IMR-90 (cell line): ENCODE measurements around the gene SOWAHC. TPM values are rescaled to one million over a fixed set of nuclear protein-coding genes. Genes with fewer than 3 reads are reported as not detected.

Source experiments
- ATAC-seq: fragments of 200-7000 bp; cut with Tn5 transposase; 2 replicates; pipeline ENCODE4 v1.9.1; 2020; ENCODE audit warnings: low read depth, mild to moderate bottlenecking, moderate library complexity
- BruUV-seq: library from RNA; stranded (reverse); fragments of 400-500 nt; replicated peaks from 2 replicates; lab custom pipeline; 2021; lab: Mats Ljungman, UMichigan
- CTCF ChIA-PET: fragments of 300-600 bp; formaldehyde crosslinking; extraction: SDS; loops from one replicate; lab custom pipeline; 2021; ENCODE audit warnings: antibody characterized with exemption; lab: Yijun Ruan, JAX
- POLR2A ChIA-PET: fragments of 300-600 bp; sonication (Branson Sonifier 250); formaldehyde crosslinking; loops from one replicate; lab custom pipeline; 2022; ENCODE audit warnings: antibody characterized with exemption; ENCODE audit not compliant: unreplicated experiment; lab: Charles Lee
- DNase-seq: peaks from one replicate; pipeline ENCODE4 v3.0.0; 2013
- H2AFZ ChIP-seq: replicated peaks from 2 replicates; pipeline ENCODE3; 2013; ENCODE audit warnings: low read length, mild to moderate bottlenecking; ENCODE audit not compliant: poor library complexity
- H2AK5ac ChIP-seq: 2 replicates; pipeline ENCODE4 v1.6.1; 2013; ENCODE audit warnings: low read depth, low read length, inconsistent platforms
- H2AK9ac ChIP-seq: replicated peaks from 2 replicates; pipeline ENCODE3; 2013; ENCODE audit warnings: mild to moderate bottlenecking, low read depth, low read length, moderate library complexity; ENCODE audit not compliant: poor library complexity
- H2BK120ac ChIP-seq: 2 replicates; pipeline ENCODE4 v1.6.1; 2013; ENCODE audit warnings: low read depth, low read length, inconsistent platforms
- H2BK15ac ChIP-seq: 3 replicates; pipeline ENCODE4 v1.6.1; 2013; ENCODE audit warnings: low read depth, low read length, inconsistent platforms
- H2BK20ac ChIP-seq: 2 replicates; pipeline ENCODE4 v1.6.1; 2013; ENCODE audit warnings: low read depth, mild to moderate bottlenecking, inconsistent platforms, low read length, moderate library complexity
- H2BK5ac ChIP-seq: 2 replicates; pipeline ENCODE4 v1.6.1; 2013; ENCODE audit warnings: mild to moderate bottlenecking, low read depth, low read length, inconsistent platforms; ENCODE audit not compliant: poor library complexity, severe bottlenecking
- H3K14ac ChIP-seq: replicated peaks from 2 replicates; pipeline ENCODE4 v1.6.1; 2013; ENCODE audit warnings: low read depth, low read length, inconsistent platforms
- H3K18ac ChIP-seq: 2 replicates; pipeline ENCODE4 v1.6.1; 2013; ENCODE audit warnings: low read depth, low read length, control low read depth
- H3K23ac ChIP-seq: 2 replicates; pipeline ENCODE4 v1.6.1; 2013; ENCODE audit warnings: low read depth, low read length, inconsistent platforms
- H3K27ac ChIP-seq: 2 replicates; pipeline ENCODE4 v1.5.1; 2013; ENCODE audit warnings: mild to moderate bottlenecking, control low read depth, low read length; ENCODE audit not compliant: insufficient read depth
- H3K27me3 ChIP-seq: 2 replicates; pipeline ENCODE4 v1.6.1; 2013; ENCODE audit warnings: low read length; ENCODE audit not compliant: control insufficient read depth, insufficient read depth
- H3K36me3 ChIP-seq: 2 replicates; pipeline ENCODE4 v1.6.1; 2013; ENCODE audit warnings: low read length, mixed read lengths; ENCODE audit not compliant: control insufficient read depth, insufficient read depth
- H3K4ac ChIP-seq: 2 replicates; pipeline ENCODE4 v1.6.1; 2013; ENCODE audit warnings: low read depth, low read length, inconsistent platforms
- H3K4me1 ChIP-seq: 2 replicates; pipeline ENCODE4 v1.6.1; 2013; ENCODE audit warnings: low read length, mixed read lengths; ENCODE audit not compliant: control insufficient read depth, insufficient read depth
- H3K4me2 ChIP-seq: 2 replicates; pipeline ENCODE4 v1.6.1; 2013; ENCODE audit warnings: low read depth, mild to moderate bottlenecking, control low read depth, low read length, moderate library complexity
- H3K4me3 ChIP-seq: 2 replicates; pipeline ENCODE4 v1.5.1; 2013; ENCODE audit warnings: low read depth, mild to moderate bottlenecking, control low read depth, low read length, moderate library complexity; ENCODE audit not compliant: insufficient read depth
- H3K56ac ChIP-seq: 2 replicates; pipeline ENCODE4 v1.6.1; 2013; ENCODE audit warnings: low read length, inconsistent platforms; ENCODE audit not compliant: insufficient read depth; ENCODE audit errors: extremely low read depth
- H3K79me1 ChIP-seq, 2 experiments: 2 replicates each; pipeline ENCODE4 v1.6.1; 2013; ENCODE audit warnings: low read length in 2 of 2, inconsistent platforms in 1 of 2, low read depth in 1 of 2
- H3K9ac ChIP-seq: 2 replicates; pipeline ENCODE4 v1.6.1; 2013; ENCODE audit warnings: low read depth, low read length, control low read depth
- H3K9me1 ChIP-seq: 2 replicates; pipeline ENCODE4 v1.6.1; 2013; ENCODE audit warnings: low read length, inconsistent platforms; ENCODE audit not compliant: insufficient read depth
- H3K9me3 ChIP-seq: 2 replicates; pipeline ENCODE4 v1.6.1; 2013; ENCODE audit warnings: low read length; ENCODE audit not compliant: control insufficient read depth, insufficient read depth
- H4K20me1 ChIP-seq: 2 replicates; pipeline ENCODE4 v1.6.1; 2013; ENCODE audit warnings: low read length, inconsistent platforms; ENCODE audit not compliant: insufficient read depth
- H4K5ac ChIP-seq: 2 replicates; pipeline ENCODE4 v1.6.1; 2013; ENCODE audit warnings: mild to moderate bottlenecking, low read depth, low read length, control low read depth
- H4K8ac ChIP-seq, 2 experiments: 2 replicates each; pipeline ENCODE4 v1.6.1; 2013; ENCODE audit warnings: low read depth in 2 of 2, low read length in 2 of 2, control low read depth in 1 of 2, inconsistent platforms in 1 of 2
- H4K91ac ChIP-seq: 2 replicates; pipeline ENCODE4 v1.6.1; 2013; ENCODE audit warnings: low read depth, low read length, inconsistent platforms; ENCODE audit not compliant: insufficient read depth
- BHLHE40 ChIP-seq: fragments of 150-350 bp; IDR thresholded peaks from 2 replicates; pipeline ENCODE4 v1.6.1; 2016; ENCODE audit warnings: mild to moderate bottlenecking, low read depth, low read length
- CTCF ChIP-seq: conservative IDR thresholded peaks from 2 replicates; pipeline ENCODE4 v1.5.1; 2012; ENCODE audit warnings: mild to moderate bottlenecking, low read depth, low read length, improper control_type of control experiment
- MAFK ChIP-seq: IDR thresholded peaks from 2 replicates; pipeline ENCODE4 v1.6.1; 2012; ENCODE audit warnings: low read depth, low read length, improper control_type of control experiment
- MAZ ChIP-seq: IDR thresholded peaks from 2 replicates; pipeline ENCODE4 v1.6.1; 2012; ENCODE audit warnings: low read depth, mild to moderate bottlenecking, low read length, improper control_type of control experiment, moderate library complexity, borderline replicate concordance
- MXI1 ChIP-seq: IDR thresholded peaks from 2 replicates; pipeline ENCODE4 v1.6.1; 2012; ENCODE audit warnings: low read depth, mild to moderate bottlenecking, low read length, moderate library complexity, borderline replicate concordance
- NFE2L2 ChIP-seq: fragments of 150-350 bp; IDR thresholded peaks from 2 replicates; pipeline ENCODE4 v1.6.1; 2016; ENCODE audit warnings: low read depth, mild to moderate bottlenecking, low read length
- POLR2A ChIP-seq: IDR thresholded peaks from 2 replicates; pipeline ENCODE4 v1.6.1; 2012; ENCODE audit warnings: mild to moderate bottlenecking, low read depth, low read length
- RAD21 ChIP-seq: IDR thresholded peaks from 2 replicates; pipeline ENCODE4 v1.6.1; 2012; ENCODE audit warnings: low read length, improper control_type of control experiment
- RFX5 ChIP-seq: IDR thresholded peaks from 2 replicates; pipeline ENCODE4 v1.8.0; 2012; ENCODE audit warnings: low read depth, mild to moderate bottlenecking, low read length, moderate library complexity
- SMC3 ChIP-seq: fragments of 150-350 bp; IDR thresholded peaks from 2 replicates; pipeline ENCODE4 v1.6.1; 2016; ENCODE audit warnings: low read depth, mild to moderate bottlenecking, antibody characterized with exemption, low read length, moderate library complexity
- USF2 ChIP-seq: fragments of 150-350 bp; IDR thresholded peaks from 2 replicates; pipeline ENCODE4 v1.6.1; 2017; ENCODE audit warnings: mild to moderate bottlenecking, antibody characterized with exemption, low read length, low read depth
- WGBS, 2 experiments: methylation state at CpG; one replicate each; pipeline versions ENCODE4 v1.1.5 to v1.1.7; 2013; ENCODE audit warnings: missing lambda C conversion rate in 2 of 2; ENCODE audit not compliant: insufficient read length in 1 of 2; ENCODE audit errors: extremely low coverage in 2 of 2; 5-methylcytosine and 5-hydroxymethylcytosine counted together
- dilution Hi-C: fragments of 300-500 bp; cut with HindIII; formaldehyde crosslinking; loops from one replicate; pipeline ENCODE4 v1.14.3; 2018; ENCODE audit warnings: low sequenced_read_pairs; ENCODE audit not compliant: unreplicated experiment
- in situ Hi-C: fragments of 300-500 bp; cut with MboI; formaldehyde crosslinking; loops from 3 replicates; pipeline ENCODE4 v1.14.3; 2019; ENCODE audit warnings: low sequenced_read_pairs, inconsistent platforms, mixed read lengths
- intact Hi-C: fragments of 100-400 bp; cut with micrococcal nuclease; formaldehyde crosslinking; loops from 2 replicates; pipeline ENCODE4 v1.10.0; 2022
- polyA plus RNA-seq, 3 experiments: library from polyadenylated mRNA; depleted of rRNA; stranded (reverse); fragments of >200 nt; gene quantifications; 2 replicates each; pipeline ENCODE4 v1.2.3, GENCODE V29; 2012; ENCODE audit warnings: low replicate concordance in 1 of 3
- total RNA-seq: library from RNA; depleted of rRNA; stranded (reverse); fragments of >200 nt; gene quantifications from 2 replicates; pipeline ENCODE4 v1.2.3, GENCODE V29; 2012

SOWAHC gene
- total and polyA plus RNA-seq, 2 of the 4 experiments (the other 2 are of a cell fraction): 3.2 to 4.8 TPM

DNA sequence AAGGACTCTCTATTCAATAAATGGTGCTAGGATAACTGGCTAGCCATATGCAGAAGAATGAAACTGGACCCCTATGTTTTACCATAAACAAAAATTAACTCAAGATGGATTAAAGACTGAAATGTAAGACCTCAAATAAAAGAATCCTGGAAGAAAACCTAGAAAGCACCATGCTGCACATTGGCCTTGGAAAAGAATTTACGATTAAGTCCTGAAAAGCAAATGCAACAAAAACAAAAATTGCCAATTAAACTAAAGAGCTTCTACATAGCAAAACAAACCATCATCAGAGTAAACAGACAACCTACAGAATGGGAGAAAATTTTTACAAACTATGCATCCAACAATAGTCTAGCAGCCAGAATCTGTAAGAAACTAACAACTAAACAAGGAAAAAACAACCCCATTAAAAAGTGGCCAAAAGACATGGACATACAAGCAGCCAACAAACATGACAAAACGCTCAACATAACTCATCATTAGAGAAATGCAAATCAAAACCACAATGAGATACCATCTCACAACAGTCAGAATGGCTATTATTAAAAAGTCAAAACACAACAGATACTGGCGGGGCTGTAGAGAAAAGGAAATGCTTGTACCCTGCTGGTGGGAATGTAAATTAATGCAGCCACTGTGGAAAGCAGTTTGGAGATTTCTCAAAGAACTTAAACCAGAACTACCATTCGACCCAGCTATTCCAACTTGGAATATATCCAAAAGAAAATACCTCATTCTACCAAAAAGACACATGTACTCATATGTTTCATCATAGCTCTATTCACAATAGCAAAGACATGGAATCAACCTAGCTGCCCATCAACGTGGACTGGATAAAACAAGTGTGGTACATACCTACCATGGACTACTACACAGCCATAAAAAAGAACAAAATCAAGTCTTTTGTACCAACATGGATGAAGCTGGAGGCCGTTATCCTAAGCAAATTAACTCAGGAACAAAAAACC is 31.0 kb upstream of the SOWAHC start:
- Histone ChIP-seq H2BK15ac (no peak overlapping the region), H2AFZ (no peak overlapping the region), H3K79me1 (peaks cover 46 to 48% of the 10 kb centered on the region in 2 experiments), H3K27me3 (no peaks in the 10 kb centered on the region), H2AK5ac (no peak overlapping the region), H3K4me3 (no peak overlapping the region), H4K20me1 (peaks cover 12% of the 10 kb centered on the region; the same call in 1 of the 2 replicates), H4K8ac (no peak overlapping the region), H3K4me2 (no peak overlapping the region), H3K9me3 (no peaks in the 10 kb centered on the region), H2BK120ac (no peak overlapping the region), H3K14ac (no peak overlapping the region), H4K5ac (no peak overlapping the region), H3K36me3 (peaks cover 5% of the 10 kb centered on the region; the same call in 1 of the 2 replicates), H3K4ac (no peak overlapping the region), H3K27ac (no peak overlapping the region), H2BK20ac (no peak overlapping the region), H3K23ac (no peak overlapping the region), H3K4me1 (peaks cover 4% of the 10 kb centered on the region), H3K9me1 (no peaks in the 10 kb centered on the region), H4K91ac (no peak overlapping the region), H2BK5ac (no peak overlapping the region), H2AK9ac (no peak overlapping the region), H3K56ac (no peak overlapping the region), H3K9ac (no peak overlapping the region), H3K18ac (no peak overlapping the region)
- POLR2A ChIA-PET: no interaction called here
- no CpG with 5 or more reads among the region's 6 CpGs for WGBS, 2 experiments
- dilution Hi-C loops (no loop called here), in situ Hi-C loops (no loop called here), intact Hi-C loops (no loop called here)
- TF ChIP-seq MAZ: no peak
- no peak for TF ChIP-seq MXI1
- no peak for TF ChIP-seq CTCF
- TF ChIP-seq MAFK: no peak
- no peak for TF ChIP-seq BHLHE40
- TF ChIP-seq RAD21: no peak
- TF ChIP-seq POLR2A: no peak
- no peak for TF ChIP-seq USF2
- TF ChIP-seq NFE2L2: no peak
- no peak for TF ChIP-seq RFX5
- no peak for TF ChIP-seq SMC3
- BruUV-seq: no TSS peak
- CTCF ChIA-PET: no interaction called here
- ATAC-seq (no peak), DNase-seq (peak; percentile 3)
